Neural progenitor cell (in vitro differentiated cells): Measurements from ENCODE around the gene OR2L8. TPM values are rescaled to one million over a fixed set of nuclear protein-coding genes. Genes with fewer than 3 reads are reported as not detected.

Experiments
- DNase-seq: peaks from one replicate; pipeline ENCODE4 v3.0.0-alpha.2; 2016; ENCODE audit warnings: low spot score
- H2AFZ ChIP-seq: fragments of 200-600 bp; sonication (generic); replicated peaks from 2 replicates; pipeline ENCODE4 v1.6.1; 2016; ENCODE audit warnings: antibody characterized with exemption
- H3F3A ChIP-seq: fragments of 200-600 bp; sonication (generic); 2 replicates; pipeline ENCODE4 v1.6.1; 2016; ENCODE audit warnings: antibody characterized with exemption, low read depth
- H3K27ac ChIP-seq: fragments of 200-600 bp; sonication (generic); 2 replicates; pipeline ENCODE4 v1.5.1; 2016; ENCODE audit warnings: mild to moderate bottlenecking
- H3K27me3 ChIP-seq: fragments of 200-600 bp; sonication (generic); 2 replicates; pipeline ENCODE4 v1.6.1; 2016; ENCODE audit warnings: mild to moderate bottlenecking, moderate library complexity
- H3K36me3 ChIP-seq: fragments of 200-600 bp; sonication (generic); 2 replicates; pipeline ENCODE4 v1.5.1; 2016
- H3K4me1 ChIP-seq: fragments of 200-600 bp; sonication (generic); 2 replicates; pipeline ENCODE4 v1.6.1; 2016; ENCODE audit warnings: mixed run types
- H3K4me2 ChIP-seq: fragments of 200-600 bp; sonication (generic); 2 replicates; pipeline ENCODE4 v1.6.1; 2016
- H3K4me3 ChIP-seq: fragments of 200-600 bp; sonication (generic); 2 replicates; pipeline ENCODE4 v1.5.1; 2016
- H3K79me2 ChIP-seq: fragments of 200-600 bp; sonication (generic); 2 replicates; pipeline ENCODE4 v1.6.1; 2016; ENCODE audit warnings: low read depth
- H3K9ac ChIP-seq: fragments of 200-600 bp; sonication (generic); 2 replicates; pipeline ENCODE4 v1.6.1; 2016
- H3K9me3 ChIP-seq: fragments of 200-600 bp; sonication (generic); 2 replicates; pipeline ENCODE4 v1.5.1; 2016; ENCODE audit warnings: low read depth
- H4K20me1 ChIP-seq: fragments of 200-600 bp; sonication (generic); 2 replicates; pipeline ENCODE4 v1.6.1; 2016; ENCODE audit warnings: low read depth
- H3K27ac Mint-ChIP-seq: 3 replicates; pipeline ENCODE4 v1.8.0; 2021; ENCODE audit warnings: mixed read lengths
- H3K27me3 Mint-ChIP-seq: 2 replicates; pipeline ENCODE4 v1.8.0; 2022; ENCODE audit warnings: low read depth, mild to moderate bottlenecking, inconsistent platforms, moderate library complexity, mixed read lengths; ENCODE audit not compliant: insufficient read depth
- H3K36me3 Mint-ChIP-seq: 3 replicates; pipeline ENCODE4 v1.8.0; 2021; ENCODE audit warnings: mixed read lengths
- H3K4me1 Mint-ChIP-seq: 3 replicates; pipeline ENCODE4 v1.8.0; 2021; ENCODE audit warnings: mixed read lengths
- H3K4me3 Mint-ChIP-seq: 3 replicates; pipeline ENCODE4 v1.8.0; 2021; ENCODE audit warnings: mild to moderate bottlenecking, moderate library complexity, mixed read lengths
- H3K9me3 Mint-ChIP-seq: 3 replicates; pipeline ENCODE4 v1.8.0; 2020; ENCODE audit warnings: mixed read lengths
- CTCF ChIP-seq: fragments of 200-600 bp; sonication (generic); IDR thresholded peaks from 2 replicates; pipeline ENCODE4 v1.5.1; 2017; ENCODE audit warnings: antibody characterized with exemption, mild to moderate bottlenecking
- EZH2 ChIP-seq: fragments of 200-600 bp; sonication (generic); IDR thresholded peaks from 2 replicates; pipeline ENCODE4 v1.6.1; 2017; ENCODE audit warnings: antibody characterized with exemption, mild to moderate bottlenecking, moderate library complexity
- EZH2phosphoT487 ChIP-seq: fragments of 200-600 bp; sonication (generic); IDR thresholded peaks from 2 replicates; pipeline ENCODE4 v1.6.1; 2017; ENCODE audit warnings: antibody characterized with exemption
- total RNA-seq: library from RNA; depleted of rRNA; stranded (reverse); fragments of >200 nt; gene quantifications from 2 replicates; pipeline ENCODE4 v1.2.3, GENCODE V29; 2015; ENCODE audit warnings: low replicate concordance

The OR2L8 gene
- total RNA-seq = not detected in 2 replicates

GRCh38 chr1:247948558-247948957, at the start of gene OR2L8:
Gene OR2L8, plus strand, starts transcription at chr1:247948858. Its CDS starts 0 bp downstream, at chr1:247948858.
- H3K9me3 Mint-ChIP-seq = peaks cover 21% of the 10 kb centered on the region
- Histone ChIP-seq H3K79me2 (no peaks in the 10 kb centered on the region), H3K27ac (no peak within 1 kb of the TSS), H3K4me2 (no peak within 1 kb of the TSS), H3K9me3 (peaks cover 26% of the 10 kb centered on the region), H3K9ac (no peak within 1 kb of the TSS), H2AFZ (no peak within 1 kb of the TSS), H3K27me3 (no peaks in the 10 kb centered on the region), H3K36me3 (no peaks in the 10 kb centered on the region), H4K20me1 (no peaks in the 10 kb centered on the region), H3K4me1 (no peaks in the 10 kb centered on the region), H3F3A (no peaks in the 10 kb centered on the region), H3K4me3 (no peak within 1 kb of the TSS)
- H3K36me3 Mint-ChIP-seq = no peaks in the 10 kb centered on the region
- no peak within 1 kb of the TSS for H3K27ac Mint-ChIP-seq
- TF ChIP-seq CTCF (no peak), EZH2 (no peak), EZH2phosphoT487 (no peak)
- no peaks in the 10 kb centered on the region for H3K4me1 Mint-ChIP-seq
- H3K4me3 Mint-ChIP-seq = no peak within 1 kb of the TSS
- no peak for DNase-seq
- H3K27me3 Mint-ChIP-seq = no peaks in the 10 kb centered on the region

GRCh38 chr1:247904122-247904521, 44.5 kb upstream of the OR2L8 start:
- H3K9me3 Mint-ChIP-seq = peaks cover 28% of the 10 kb centered on the region
- peaks cover 2% of the 10 kb centered on the region for H3K27me3 Mint-ChIP-seq
- no peaks in the 10 kb centered on the region for H3K36me3 ChIP-seq
- no peaks in the 10 kb centered on the region for H3K79me2 ChIP-seq
- TF ChIP-seq EZH2phosphoT487 (no peak), CTCF (no peak), EZH2 (no peak)
- H2AFZ ChIP-seq = no peak overlapping the region
- no peaks in the 10 kb centered on the region for H3K36me3 Mint-ChIP-seq
- no peak for DNase-seq
- no peaks in the 10 kb centered on the region for H4K20me1 ChIP-seq
- H3K4me3 Mint-ChIP-seq = no peak overlapping the region
- no peaks in the 10 kb centered on the region for H3K27me3 ChIP-seq
- H3K27ac Mint-ChIP-seq = no peak overlapping the region
- no peak overlapping the region for H3K9ac ChIP-seq
- no peaks in the 10 kb centered on the region for H3K9me3 ChIP-seq
- H3F3A ChIP-seq = no peaks in the 10 kb centered on the region
- no peak overlapping the region for H3K4me3 ChIP-seq
- H3K4me1 ChIP-seq = no peaks in the 10 kb centered on the region
- no peaks in the 10 kb centered on the region for H3K4me1 Mint-ChIP-seq
- no peak overlapping the region for H3K27ac ChIP-seq
- H3K4me2 ChIP-seq = no peak overlapping the region

GRCh38 chr1:247905181-247905580, 43.5 kb upstream of the OR2L8 start:
- Histone ChIP-seq H3K27ac (no peak overlapping the region), H3F3A (no peaks in the 10 kb centered on the region), H4K20me1 (no peaks in the 10 kb centered on the region), H3K36me3 (no peaks in the 10 kb centered on the region), H3K4me2 (no peak overlapping the region), H3K79me2 (no peaks in the 10 kb centered on the region), H3K9me3 (peaks cover under 1% of the 10 kb centered on the region), H3K4me3 (no peak overlapping the region), H3K9ac (no peak overlapping the region), H2AFZ (no peak overlapping the region), H3K27me3 (no peaks in the 10 kb centered on the region), H3K4me1 (no peaks in the 10 kb centered on the region)
- H3K36me3 Mint-ChIP-seq = no peaks in the 10 kb centered on the region
- H3K9me3 Mint-ChIP-seq = peaks cover 28% of the 10 kb centered on the region
- H3K4me1 Mint-ChIP-seq = no peaks in the 10 kb centered on the region
- H3K27me3 Mint-ChIP-seq = peaks cover 2% of the 10 kb centered on the region
- DNase-seq = no peak
- TF ChIP-seq EZH2phosphoT487 = no peak
- TF ChIP-seq EZH2 = no peak
- TF ChIP-seq CTCF = no peak
- no peak overlapping the region for H3K27ac Mint-ChIP-seq
- no peak overlapping the region for H3K4me3 Mint-ChIP-seq
